Measurements from ENCODE around the gene QRFPR. TPM values are rescaled to one million over a fixed set of nuclear protein-coding genes. Genes with fewer than 3 reads are reported as not detected.

The QRFPR gene
- total and polyA plus RNA-seq, 10 of the 15 experiments (the other 5 are each of a cell fraction or from before 2014, with no cell fraction given), result not detected

Small RNA genes lying within 50 kb of the gene (small RNA-seq; reads per million reads assigned to genes)
- not detected for gene RF00019

Other genes with a start within 250 kb of the QRFPR start
- 0.65 and 0.73 TPM in 2 replicates for gene TNIP3, start 216.7 kb downstream of the QRFPR start, total RNA-seq (2014; rRNA removed)
- gene TNIP3, start 216.7 kb downstream of the QRFPR start, total RNA-seq (2014; rRNA removed; fragmentation: Illumina TruSeq; extraction: Trizol), result 1.2 and 1.3 TPM in 2 replicates
- gene TNIP3, start 216.7 kb downstream of the QRFPR start, total RNA-seq (2021), result 0.56 and 0.62 TPM in 2 replicates
- gene TNIP3, start 216.7 kb downstream of the QRFPR start, polyA plus RNA-seq (2011; rRNA removed), result 0.41 and 0.42 TPM in 2 replicates
- gene TNIP3, start 216.7 kb downstream of the QRFPR start, polyA plus RNA-seq (2014; fragmentation: Illumina TruSeq; extraction: Trizol), result 1.4 TPM in 2 replicates
- under 1 TPM; 0.21 to 0.60 TPM for gene TNIP3, start 216.7 kb downstream of the QRFPR start, polyA plus RNA-seq (2014; fragmentation: Nextera tagmentation; extraction: Ambion mirVana)
- 0.61 and 0.81 TPM in 2 replicates for gene TNIP3, start 216.7 kb downstream of the QRFPR start, polyA plus RNA-seq (2014; rRNA removed)
- 1 to 10 TPM in 1 of 2 experiments, under 1 TPM in 1; 0.77 to 1.0 TPM for gene TNIP3, start 216.7 kb downstream of the QRFPR start, polyA plus RNA-seq (2016; fragmentation: Nextera tagmentation; extraction: Ambion mirVana)

Measured in GM12878 (cell line).